GM23338 (cell line): ENCODE measurements around the gene SIGLEC6. TPM values are rescaled to one million over a fixed set of nuclear protein-coding genes. Genes with fewer than 3 reads are reported as not detected.
"Not testable (repeated sequence)": the region's sequence is repeated elsewhere in the genome, so short reads cannot be mapped to it uniquely, and the experiment has no call there.

Source experiments
- ATAC-seq: fragments of 200-7000 bp; cut with Tn5 transposase; 3 replicates; pipeline ENCODE4 v1.9.1; 2020
- DNase-seq: peaks from one replicate; pipeline ENCODE4 v3.0.0-alpha.2; 2015; ENCODE audit warnings: low spot score
- H2AFZ ChIP-seq: fragments of 200-600 bp; sonication (generic); 2 replicates; pipeline ENCODE4 v1.8.0; 2016; ENCODE audit warnings: antibody characterized with exemption, mild to moderate bottlenecking, moderate library complexity
- H3F3A ChIP-seq: fragments of 200-600 bp; sonication (generic); replicated peaks from 2 replicates; pipeline ENCODE4 v1.8.0; 2017; ENCODE audit warnings: antibody characterized with exemption, mixed run types, low read depth
- H3K27ac ChIP-seq: fragments of 200-600 bp; sonication (generic); 2 replicates; pipeline ENCODE4 v1.6.1; 2016; ENCODE audit warnings: low read depth
- H3K27me3 ChIP-seq: fragments of 200-600 bp; sonication (generic); 2 replicates; pipeline ENCODE4 v1.8.0; 2016; ENCODE audit warnings: mild to moderate bottlenecking, mixed run types, moderate library complexity; ENCODE audit not compliant: insufficient read depth
- H3K36me3 ChIP-seq: fragments of 200-600 bp; sonication (generic); 2 replicates; pipeline ENCODE4 v1.8.0; 2016; ENCODE audit warnings: mild to moderate bottlenecking; ENCODE audit not compliant: insufficient read depth
- H3K4me1 ChIP-seq: fragments of 200-600 bp; sonication (generic); 2 replicates; pipeline ENCODE4 v1.8.0; 2016; ENCODE audit warnings: mild to moderate bottlenecking, moderate library complexity; ENCODE audit not compliant: insufficient read depth
- H3K4me2 ChIP-seq: fragments of 200-600 bp; sonication (generic); 2 replicates; pipeline ENCODE4 v1.7.1; 2017; ENCODE audit warnings: mixed run types
- H3K4me3 ChIP-seq: fragments of 200-600 bp; sonication (generic); 2 replicates; pipeline ENCODE4 v1.6.1; 2016; ENCODE audit warnings: mixed run types
- H3K79me2 ChIP-seq: fragments of 200-600 bp; sonication (generic); replicated peaks from 2 replicates; pipeline ENCODE4 v1.8.0; 2017; ENCODE audit warnings: mild to moderate bottlenecking; ENCODE audit not compliant: insufficient read depth
- H3K9me2 ChIP-seq: fragments of 200-600 bp; sonication (generic); 2 replicates; pipeline ENCODE4 v1.8.0; 2017; ENCODE audit not compliant: insufficient read depth
- H4K20me1 ChIP-seq: fragments of 200-600 bp; sonication (generic); replicated peaks from 2 replicates; pipeline ENCODE4 v1.8.0; 2017; ENCODE audit warnings: mild to moderate bottlenecking; ENCODE audit not compliant: insufficient read depth
- H3K27ac Mint-ChIP-seq: 2 replicates; pipeline ENCODE4 v1.8.0; 2020; ENCODE audit warnings: inconsistent platforms, mild to moderate bottlenecking, moderate library complexity, mixed read lengths
- H3K27me3 Mint-ChIP-seq: 3 replicates; pipeline ENCODE4 v1.8.0; 2022; ENCODE audit warnings: low read depth, mild to moderate bottlenecking, moderate library complexity, mixed read lengths, inconsistent platforms; ENCODE audit not compliant: insufficient read depth, poor library complexity
- H3K36me3 Mint-ChIP-seq: 3 replicates; pipeline ENCODE4 v1.8.0; 2021; ENCODE audit warnings: low read depth, mild to moderate bottlenecking, inconsistent platforms, moderate library complexity, mixed read lengths
- H3K4me1 Mint-ChIP-seq: 3 replicates; pipeline ENCODE4 v1.8.0; 2020; ENCODE audit warnings: mild to moderate bottlenecking, inconsistent platforms, mixed read lengths
- H3K4me3 Mint-ChIP-seq: 3 replicates; pipeline ENCODE4 v1.8.0; 2021; ENCODE audit warnings: moderate library complexity, mild to moderate bottlenecking, inconsistent platforms, mixed read lengths
- H3K9me3 Mint-ChIP-seq: 3 replicates; pipeline ENCODE4 v1.8.0; 2020; ENCODE audit warnings: moderate library complexity, mild to moderate bottlenecking, inconsistent platforms, mixed read lengths
- CTCF ChIP-seq, 2 experiments: fragments of 200-600 bp in 1 of 2; sonication (generic) in 1 of 2; conservative IDR thresholded peaks; 2 replicates each; pipeline versions ENCODE4 v1.5.1 to v1.6.1; 2016 to 2017; ENCODE audit warnings: antibody characterized with exemption in 2 of 2, low read depth in 2 of 2, mild to moderate bottlenecking in 2 of 2, moderate library complexity in 1 of 2
- EZH2 ChIP-seq: fragments of 200-600 bp; sonication (generic); IDR thresholded peaks from one replicate; pipeline ENCODE4 v1.8.0; 2017; ENCODE audit warnings: antibody characterized with exemption, mild to moderate bottlenecking, low read depth; ENCODE audit not compliant: unreplicated experiment
- POLR2AphosphoS5 ChIP-seq: IDR thresholded peaks from 2 replicates; pipeline ENCODE4 v1.6.1; 2016; ENCODE audit warnings: antibody characterized with exemption, low read depth
- REST ChIP-seq: IDR thresholded peaks from one replicate; pipeline ENCODE4 v1.6.1; 2018; ENCODE audit warnings: antibody characterized with exemption; ENCODE audit not compliant: unreplicated experiment
- ZNF114 ChIP-seq: fragments of 250-450 bp; sonication (Bioruptor Pico); IDR thresholded peaks from 2 replicates; pipeline ENCODE4 v1.5.0; 2020; ENCODE audit warnings: mild to moderate bottlenecking, moderate library complexity
- ZNF331 ChIP-seq: fragments of 250-450 bp; sonication (Bioruptor Pico); IDR thresholded peaks from 2 replicates; pipeline ENCODE4 v1.5.0; 2020; ENCODE audit warnings: low read depth, mild to moderate bottlenecking, moderate library complexity
- polyA plus RNA-seq: library from polyadenylated mRNA; unstranded; fragments of >200 nt; fragmentation: Nextera tagmentation; extraction: Ambion mirVana; gene quantifications from 2 replicates; pipeline ENCODE4 v1.2.1, GENCODE V29; 2016
- total RNA-seq: library from RNA; depleted of rRNA; stranded (reverse); fragments of >200 nt; shearing (Covaris generic); gene quantifications from 2 replicates; pipeline ENCODE4 v1.2.3, GENCODE V29; 2014
- TF ChIP-seq, protein P1 (sequence below): IDR thresholded peaks from 2 replicates; pipeline ENCODE4 v1.6.1; 2016; ENCODE audit warnings: antibody characterized with exemption

Gene SIGLEC6
- total and polyA plus RNA-seq, 2 experiments from 2014 or later, result 0.76 TPM; not detected in 1

GRCh38 chr19:51500931-51501330 lies 30.5 kb downstream of the SIGLEC6 start:
- not testable (repeated sequence) for DNase-seq, H3K9me2 ChIP-seq, H2AFZ ChIP-seq, H3K27ac Mint-ChIP-seq, H3K27me3 Mint-ChIP-seq, H3K4me2 ChIP-seq, H4K20me1 ChIP-seq, H3K27ac ChIP-seq, H3K79me2 ChIP-seq, H3K4me3 Mint-ChIP-seq, H3K36me3 ChIP-seq, ATAC-seq, H3K27me3 ChIP-seq, H3F3A ChIP-seq, H3K4me1 ChIP-seq, H3K4me3 ChIP-seq, H3K4me1 Mint-ChIP-seq
- Mint-ChIP-seq H3K9me3 (peaks cover 91% of the 10 kb centered on the region), H3K36me3 (peaks cover 26% of the 10 kb centered on the region)

GRCh38 chr19:51497666-51498065 lies 33.8 kb downstream of the SIGLEC6 start:
- ATAC-seq (no peak), DNase-seq (no peak)
- no peak overlapping the region for H3K27ac ChIP-seq
- peaks cover 8% of the 10 kb centered on the region; the same call in 1 of the 2 replicates for H3K9me2 ChIP-seq
- no peaks in the 10 kb centered on the region for H3K4me1 Mint-ChIP-seq
- H3K9me3 Mint-ChIP-seq, result peaks cover 91% of the 10 kb centered on the region
- H3K27me3 ChIP-seq, result no peaks in the 10 kb centered on the region
- H3K36me3 Mint-ChIP-seq, result peaks cover 40% of the 10 kb centered on the region
- no peak overlapping the region for H3K4me3 ChIP-seq
- H3K27ac Mint-ChIP-seq, result no peak overlapping the region
- no peak overlapping the region for H3K4me2 ChIP-seq
- no peaks in the 10 kb centered on the region for H3K36me3 ChIP-seq
- no peak overlapping the region for H2AFZ ChIP-seq
- TF ChIP-seq REST (no peak), ZNF114 (CRISPR knock-in tag) (no peak), CTCF (conservative IDR thresholded peaks at IDR 0.05; ENCODE audit: low read depth in 2 of 2) (no peak), POLR2AphosphoS5 (no peak), ZNF331 (no peak), EZH2 (no peak)
- TF ChIP-seq, protein P1, sequence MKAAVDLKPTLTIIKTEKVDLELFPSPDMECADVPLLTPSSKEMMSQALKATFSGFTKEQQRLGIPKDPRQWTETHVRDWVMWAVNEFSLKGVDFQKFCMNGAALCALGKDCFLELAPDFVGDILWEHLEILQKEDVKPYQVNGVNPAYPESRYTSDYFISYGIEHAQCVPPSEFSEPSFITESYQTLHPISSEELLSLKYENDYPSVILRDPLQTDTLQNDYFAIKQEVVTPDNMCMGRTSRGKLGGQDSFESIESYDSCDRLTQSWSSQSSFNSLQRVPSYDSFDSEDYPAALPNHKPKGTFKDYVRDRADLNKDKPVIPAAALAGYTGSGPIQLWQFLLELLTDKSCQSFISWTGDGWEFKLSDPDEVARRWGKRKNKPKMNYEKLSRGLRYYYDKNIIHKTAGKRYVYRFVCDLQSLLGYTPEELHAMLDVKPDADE, result no peak
- no peaks in the 10 kb centered on the region for H3F3A ChIP-seq
- H4K20me1 ChIP-seq, result no peaks in the 10 kb centered on the region
- no peaks in the 10 kb centered on the region for H3K4me1 ChIP-seq
- no peak overlapping the region for H3K4me3 Mint-ChIP-seq
- H3K79me2 ChIP-seq, result no peaks in the 10 kb centered on the region
- H3K27me3 Mint-ChIP-seq, result peaks cover 4% of the 10 kb centered on the region
